ENCODE data around the gene XAF1.

GRCh38 chr17:6712058-6712853 is 43.6 kb upstream of the XAF1 start:
- TF ChIP-seq CTCF (IDR thresholded peaks at IDR 0.05): no peak
- TF ChIP-seq POLR2AphosphoS5 (IDR thresholded peaks at IDR 0.05): no peak
- TF ChIP-seq POLR2A (IDR thresholded peaks at IDR 0.05): no peak
